ENCODE measurements around the gene SPIN2B.

DNA sequence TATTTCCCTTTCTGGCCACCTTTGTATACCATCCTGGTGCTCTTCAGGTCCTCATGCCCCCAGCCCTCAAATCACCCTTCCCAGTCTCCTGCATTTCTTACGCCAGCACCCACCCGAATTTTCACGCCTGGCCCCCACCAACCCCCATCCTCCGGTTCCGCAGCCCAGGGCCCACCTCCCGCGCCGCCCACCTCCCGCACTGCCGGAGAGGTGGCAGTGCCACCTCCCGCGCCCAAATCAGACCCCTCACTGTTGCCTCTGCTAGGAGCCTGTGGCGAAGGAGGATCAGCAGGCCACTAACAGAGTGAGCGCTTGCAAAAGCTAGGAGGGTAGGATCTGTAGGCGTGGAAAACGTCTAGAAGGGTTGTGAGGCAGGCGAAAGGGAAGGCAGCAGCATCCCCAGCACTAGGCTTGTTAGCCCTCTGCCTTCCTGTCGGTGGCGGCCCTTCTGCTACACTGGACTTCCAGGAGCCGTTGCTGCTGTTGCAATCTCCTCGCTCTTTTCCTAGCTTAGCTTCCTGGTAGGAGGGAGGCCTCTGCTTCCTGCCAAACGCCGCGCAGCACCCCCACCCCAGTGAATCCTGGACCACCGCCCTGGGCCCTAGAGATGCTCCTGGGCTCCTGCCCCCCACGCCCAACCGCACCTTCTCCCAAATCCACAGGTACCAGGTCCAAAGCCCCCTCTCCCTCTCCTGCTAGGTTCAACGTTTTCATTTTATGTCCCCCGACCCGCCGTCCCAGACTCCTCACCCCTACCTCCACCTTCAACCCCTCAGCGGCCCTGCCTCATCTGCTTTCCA lies 51.0 kb downstream of the SPIN2B start:
- no peak for TF ChIP-seq POLR2A (IDR thresholded peaks at IDR 0.05)
- TF ChIP-seq, protein P1, sequence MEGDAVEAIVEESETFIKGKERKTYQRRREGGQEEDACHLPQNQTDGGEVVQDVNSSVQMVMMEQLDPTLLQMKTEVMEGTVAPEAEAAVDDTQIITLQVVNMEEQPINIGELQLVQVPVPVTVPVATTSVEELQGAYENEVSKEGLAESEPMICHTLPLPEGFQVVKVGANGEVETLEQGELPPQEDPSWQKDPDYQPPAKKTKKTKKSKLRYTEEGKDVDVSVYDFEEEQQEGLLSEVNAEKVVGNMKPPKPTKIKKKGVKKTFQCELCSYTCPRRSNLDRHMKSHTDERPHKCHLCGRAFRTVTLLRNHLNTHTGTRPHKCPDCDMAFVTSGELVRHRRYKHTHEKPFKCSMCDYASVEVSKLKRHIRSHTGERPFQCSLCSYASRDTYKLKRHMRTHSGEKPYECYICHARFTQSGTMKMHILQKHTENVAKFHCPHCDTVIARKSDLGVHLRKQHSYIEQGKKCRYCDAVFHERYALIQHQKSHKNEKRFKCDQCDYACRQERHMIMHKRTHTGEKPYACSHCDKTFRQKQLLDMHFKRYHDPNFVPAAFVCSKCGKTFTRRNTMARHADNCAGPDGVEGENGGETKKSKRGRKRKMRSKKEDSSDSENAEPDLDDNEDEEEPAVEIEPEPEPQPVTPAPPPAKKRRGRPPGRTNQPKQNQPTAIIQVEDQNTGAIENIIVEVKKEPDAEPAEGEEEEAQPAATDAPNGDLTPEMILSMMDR (IDR thresholded peaks at IDR 0.05): no peak
